ENCODE measurements around the gene LRRC42. TPM values are rescaled to one million over a fixed set of nuclear protein-coding genes. Genes with fewer than 3 reads are reported as not detected.

Gene LRRC42
- total RNA-seq, 1 experiment from 2014 or later = 78.7 TPM

GRCh38 chr1:53943490-53944043, 2.6 kb upstream of the LRRC42 start:
- Histone ChIP-seq H3K4me2 (peak overlapping the region; percentile 96), H3F3A (ENCODE audit: insufficient read depth, low read depth) (peaks cover 38% of the 10 kb centered on the region), H3K9me2 (ENCODE audit: insufficient read depth) (no peaks in the 10 kb centered on the region), H3K4me1 (replicated peaks; ENCODE audit: insufficient read depth) (peaks cover 47% of the 10 kb centered on the region), H3K36me3 (ENCODE audit: low read depth) (peaks cover 17% of the 10 kb centered on the region), H3K9me3 (ENCODE audit: insufficient read depth, low read depth) (no peaks in the 10 kb centered on the region), H2AFZ (no peak overlapping the region), H3K79me2 (ENCODE audit: low read depth) (peaks cover 54% of the 10 kb centered on the region), H3K27me3 (ENCODE audit: insufficient read depth, low read depth) (no peaks in the 10 kb centered on the region), H3K27ac (peak overlapping the region; percentile 82), H4K20me1 (ENCODE audit: insufficient read depth) (no peaks in the 10 kb centered on the region), H3K4me3 (no peak overlapping the region; the same call in 1 of the 2 replicates)
- TF ChIP-seq CTCF (conservative IDR thresholded peaks at IDR 0.05) = no peak
- no peak for TF ChIP-seq EZH2 (IDR thresholded peaks at IDR 0.05; ENCODE audit: low read depth)
- TSS peak; percentile 56 for BruUV-seq (replicated peaks)
- ChIA-PET CTCF (no interaction called here), POLR2A (ENCODE audit: unreplicated experiment) (no interaction called here)
- no peak for DNase-seq
- intact Hi-C loops (cut with micrococcal nuclease; ENCODE audit: unreplicated experiment) = loop anchor here (2.0 to 10.0 kb wide), 2 partner anchors 109 to 941 kb away; partner anchors contain the start of genes DHCR24, TCEANC2 and TMEM59

GRCh38 chr1:53944469-53945182, 1.5 kb upstream of the LRRC42 start:
- TF ChIP-seq EZH2 (IDR thresholded peaks at IDR 0.05; ENCODE audit: low read depth) (no peak), CTCF (conservative IDR thresholded peaks at IDR 0.05) (no peak)
- ChIA-PET POLR2A (ENCODE audit: unreplicated experiment) (interaction anchor here (0.5 to 0.8 kb wide), 4 partner anchors 66 to 1192 kb away, joined by 3 to 8 read pairs (median 5); no protein-coding TSS in a partner anchor), CTCF (interaction anchor here (1.0 kb wide), 1 partner anchor 12 kb away, joined by 3 read pairs; no protein-coding TSS in a partner anchor)
- H3K9me2 ChIP-seq (ENCODE audit: insufficient read depth) = no peaks in the 10 kb centered on the region
- H3K79me2 ChIP-seq (ENCODE audit: low read depth) = peaks cover 65% of the 10 kb centered on the region
- H3K36me3 ChIP-seq (ENCODE audit: low read depth) = peaks cover 20% of the 10 kb centered on the region
- DNase-seq = peak in 1 of 2 experiments; percentile 41
- peak overlapping the region; percentile 96 for H3K4me2 ChIP-seq
- peak overlapping the region; percentile 67 for H3K27ac ChIP-seq
- H3K9me3 ChIP-seq (ENCODE audit: insufficient read depth, low read depth) = no peaks in the 10 kb centered on the region
- no peaks in the 10 kb centered on the region for H3K27me3 ChIP-seq (ENCODE audit: insufficient read depth, low read depth)
- peaks cover 47% of the 10 kb centered on the region for H3K4me1 ChIP-seq (replicated peaks; ENCODE audit: insufficient read depth)
- H2AFZ ChIP-seq = peak overlapping the region; percentile 99
- no TSS peak for BruUV-seq (replicated peaks)
- H4K20me1 ChIP-seq (ENCODE audit: insufficient read depth) = no peaks in the 10 kb centered on the region
- intact Hi-C loops (cut with micrococcal nuclease; ENCODE audit: unreplicated experiment) = loop anchor here (1.0 to 10.0 kb wide), 3 partner anchors 13 to 940 kb away; partner anchors contain the start of gene DHCR24
- peaks cover 38% of the 10 kb centered on the region for H3F3A ChIP-seq (ENCODE audit: insufficient read depth, low read depth)
- peak overlapping the region; percentile 98 for H3K4me3 ChIP-seq

- Histone ChIP-seq H3F3A (ENCODE audit: insufficient read depth, low read depth) (peaks cover 38% of the 10 kb centered on the region), H2AFZ (peak overlapping the region; percentile 99), H3K36me3 (ENCODE audit: low read depth) (peaks cover 18% of the 10 kb centered on the region), H3K27me3 (ENCODE audit: insufficient read depth, low read depth) (no peaks in the 10 kb centered on the region), H3K27ac (peak overlapping the region; percentile 67), H3K79me2 (ENCODE audit: low read depth) (peaks cover 66% of the 10 kb centered on the region), H3K4me3 (peak overlapping the region; percentile 98), H3K4me1 (replicated peaks; ENCODE audit: insufficient read depth) (peaks cover 47% of the 10 kb centered on the region), H3K9me3 (ENCODE audit: insufficient read depth, low read depth) (no peaks in the 10 kb centered on the region), H3K4me2 (peak overlapping the region; percentile 96), H3K9me2 (ENCODE audit: insufficient read depth) (no peaks in the 10 kb centered on the region), H4K20me1 (ENCODE audit: insufficient read depth) (no peaks in the 10 kb centered on the region)
- no peak for DNase-seq
- CTCF ChIA-PET = interaction anchor here (0.6 to 1.4 kb wide), 4 partner anchors 11 to 204 kb away, joined by 3 to 8 read pairs (median 4); partner anchors contain the start of gene YIPF1
- no peak for TF ChIP-seq CTCF (conservative IDR thresholded peaks at IDR 0.05)
- no peak for TF ChIP-seq EZH2 (IDR thresholded peaks at IDR 0.05; ENCODE audit: low read depth)
- intact Hi-C loops (cut with micrococcal nuclease; ENCODE audit: unreplicated experiment) = loop anchor here (1.0 to 10.0 kb wide), 3 partner anchors 12 to 940 kb away; partner anchors contain the start of gene DHCR24
- BruUV-seq (replicated peaks) = no TSS peak
- POLR2A ChIA-PET (ENCODE audit: unreplicated experiment) = interaction anchor here (0.5 to 1.7 kb wide), 8 partner anchors 66 to 1192 kb away, joined by 3 to 12 read pairs (median 6); partner anchors contain the start of gene DHCR24
Observed at GRCh38 chr1:53945183-53945432, 1.0 kb upstream of the LRRC42 start.

Data from PC-9 (cell line).